GM18873 (cell line): ENCODE results near the gene GNAS.
"Not testable (repeated sequence)": the region's sequence is repeated elsewhere in the genome, so short reads cannot be mapped to it uniquely, and the experiment has no call there.

Experiments
- ATAC-seq: cut with Tn5 transposase; IDR thresholded peaks from one replicate; pipeline ENCODE4 v1.9.1; 2021; ENCODE audit warnings: mild to moderate bottlenecking, moderate library complexity, moderate number of reproducible peaks; ENCODE audit not compliant: unreplicated experiment, low FRiP score

GNAS gene

GRCh38 chr20:58852543-58853271 is at the start of gene GNAS:
Gene GNAS, plus strand, starts transcription at chr20:58852716.
- ATAC-seq: no peak

- no peak for ATAC-seq
Measured at GRCh38 chr20:58803533-58803932, 49.0 kb upstream of the GNAS start.

DNA sequence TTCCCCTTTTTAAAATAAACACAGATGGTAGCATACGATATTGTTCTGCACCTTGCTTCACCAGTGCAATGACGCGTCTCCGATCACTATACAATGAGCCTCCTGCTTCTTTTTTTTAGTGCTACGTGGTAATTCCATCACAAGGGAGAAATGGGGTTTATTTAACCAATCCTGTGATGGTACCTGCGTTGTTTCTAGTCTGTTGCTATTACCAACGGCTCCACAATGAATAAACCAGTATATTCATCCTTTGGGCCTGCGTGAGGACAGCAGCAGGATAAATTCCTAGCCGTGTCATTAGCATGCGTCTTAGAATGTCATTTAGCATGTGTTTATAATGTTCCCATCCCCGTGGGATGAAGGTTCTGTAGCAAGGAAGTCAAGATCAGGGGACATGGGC is 44.7 kb upstream of the GNAS start:
- no peak for ATAC-seq

DNA sequence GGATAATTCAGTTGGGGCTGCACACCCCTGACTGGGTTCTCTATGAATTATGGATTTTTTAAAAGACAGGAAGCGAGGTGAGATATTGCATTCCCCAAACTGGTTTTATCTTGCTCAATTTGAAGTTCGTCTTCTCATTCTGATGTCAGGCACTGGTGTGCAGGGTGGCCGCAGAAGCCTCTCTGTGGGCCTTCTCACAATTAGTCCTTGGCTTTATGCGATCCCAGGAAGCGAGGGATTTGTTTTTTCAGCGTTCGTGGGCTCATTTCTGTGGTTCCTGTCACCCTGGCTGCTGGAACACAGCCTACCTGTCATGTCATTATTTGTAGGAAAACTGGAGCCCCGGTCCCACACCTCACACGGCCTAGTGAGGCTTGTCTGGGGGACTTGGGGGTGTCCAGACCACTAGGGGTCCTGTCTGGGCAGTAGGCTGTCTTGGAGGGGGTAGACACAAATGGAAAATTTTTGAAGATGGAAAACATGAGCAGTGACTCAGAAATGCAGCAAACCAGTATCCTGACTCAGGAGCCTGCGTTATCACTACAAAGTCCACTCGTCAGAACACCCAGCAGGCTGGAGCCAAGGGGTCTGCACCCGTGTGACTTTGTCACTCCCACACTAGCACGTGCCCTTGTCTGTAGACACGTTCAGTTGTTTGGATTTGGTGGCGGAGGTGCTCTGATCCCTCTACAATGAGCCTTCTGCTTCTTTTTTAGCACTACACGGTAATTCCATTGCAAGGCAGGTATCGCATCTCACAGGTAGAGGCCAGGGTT is 44.1 kb upstream of the GNAS start:
- no peak for ATAC-seq

GRCh38 chr20:58810116-58810878 is 42.2 kb upstream of the GNAS start:
- no peak for ATAC-seq

- no peak for ATAC-seq
Measured at GRCh38 chr20:58810879-58811250, 41.7 kb upstream of the GNAS start.

DNA sequence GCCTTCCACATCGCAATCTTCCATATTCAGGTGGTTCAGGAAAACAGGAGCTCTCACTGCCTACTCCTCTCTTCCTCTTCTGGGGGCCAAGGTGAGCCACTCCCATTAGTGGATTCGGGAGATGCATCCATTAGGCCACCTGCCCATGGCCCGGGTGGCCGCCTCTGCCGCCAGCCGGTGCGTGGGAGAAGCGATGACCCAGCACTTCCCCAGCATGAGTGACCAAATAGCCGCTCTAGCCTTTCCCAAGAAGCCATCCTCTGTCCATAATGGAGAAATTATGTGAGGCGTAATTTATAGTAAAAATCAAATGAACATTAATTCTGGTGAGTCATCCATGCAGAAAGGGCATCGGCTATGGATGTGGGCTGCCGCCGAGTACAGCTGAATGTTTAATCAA is 41.2 kb upstream of the GNAS start:
- ATAC-seq: no peak

DNA sequence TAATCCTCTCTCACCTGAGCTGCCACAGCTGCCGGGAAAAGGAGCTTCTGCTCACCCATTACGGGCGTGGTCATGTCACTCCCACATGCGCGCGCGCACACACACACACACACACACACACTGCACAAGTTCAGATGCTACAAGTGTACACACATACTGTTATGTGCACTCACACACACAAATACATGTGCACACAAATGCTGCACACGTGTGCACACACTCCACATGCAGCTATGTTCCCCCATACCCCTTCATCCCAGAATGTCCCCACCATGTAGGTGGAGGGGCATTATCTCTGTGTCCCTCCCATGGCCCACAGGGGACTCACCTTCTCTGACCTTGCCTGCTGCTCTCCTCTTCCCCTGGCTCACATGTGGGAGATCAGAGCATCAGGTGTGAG is 39.1 kb upstream of the GNAS start:
- ATAC-seq: no peak

DNA sequence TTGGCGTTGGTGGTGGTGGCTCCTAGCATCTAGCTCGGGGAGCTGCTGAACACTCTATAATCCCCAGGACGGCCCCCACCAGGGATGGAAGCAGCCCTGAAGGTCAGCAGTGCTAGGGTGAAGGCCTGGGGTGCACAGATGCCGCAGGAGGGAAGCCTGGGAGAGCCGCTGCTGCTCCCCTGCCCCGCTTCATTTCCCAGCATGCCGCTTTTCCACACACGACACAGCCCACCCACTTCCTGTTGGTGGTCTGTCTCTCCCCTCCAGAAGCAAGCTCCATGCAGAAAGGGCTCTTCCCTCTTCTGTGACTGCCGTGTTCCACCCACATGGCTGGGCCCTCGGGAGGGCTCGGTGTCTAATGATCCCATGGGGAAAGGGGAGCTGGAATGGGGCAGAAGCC is 37.1 kb upstream of the GNAS start:
- ATAC-seq: no peak

- ATAC-seq: no peak
Measured at GRCh38 chr20:58816051-58816450, 36.5 kb upstream of the GNAS start.

GRCh38 chr20:58816957-58817651 is 35.4 kb upstream of the GNAS start:
- ATAC-seq: no peak

DNA sequence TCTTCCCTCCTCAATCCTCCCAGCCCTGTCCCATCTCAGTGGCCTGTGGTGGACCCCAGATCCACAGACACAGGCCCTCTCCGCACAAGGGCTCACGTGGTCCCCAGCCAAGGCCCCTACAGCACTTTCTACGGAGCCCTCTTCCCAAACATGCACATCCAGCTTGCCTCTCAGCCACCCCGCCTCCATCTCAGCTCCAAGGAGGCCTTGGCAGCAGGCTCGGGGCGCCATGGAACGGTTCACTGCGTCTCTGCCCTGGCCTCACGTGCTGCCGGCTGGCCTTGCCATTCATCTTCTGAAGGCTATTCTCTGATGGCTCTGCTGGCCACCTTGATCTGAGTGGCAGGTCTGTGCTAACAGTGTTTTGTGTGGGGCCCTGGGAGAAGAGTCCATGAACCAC is 34.8 kb upstream of the GNAS start:
- ATAC-seq: no peak

- no peak for ATAC-seq
Measured at GRCh38 chr20:58818586-58819285, 33.8 kb upstream of the GNAS start.

GRCh38 chr20:58819921-58820320 is 32.6 kb upstream of the GNAS start:
- no peak for ATAC-seq

DNA sequence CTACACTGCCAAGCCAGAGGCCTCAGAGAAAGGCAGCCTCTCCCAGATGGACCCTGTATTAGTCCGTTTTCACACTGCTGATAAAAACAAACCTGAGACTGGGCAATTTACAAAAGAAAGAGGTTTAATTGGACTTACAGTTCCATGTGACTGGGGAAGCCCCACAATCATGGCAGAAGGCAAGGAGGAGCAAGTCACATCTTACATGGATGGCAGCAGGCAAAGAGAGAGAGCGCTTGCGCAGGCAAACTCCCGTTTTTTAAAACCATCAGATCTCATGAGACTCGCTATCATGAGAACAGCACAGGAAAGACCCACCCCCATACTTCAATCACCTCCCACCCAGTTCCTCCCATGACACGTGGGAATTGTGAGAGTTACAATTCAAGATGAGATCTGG is 32.0 kb upstream of the GNAS start:
- not testable (repeated sequence) for ATAC-seq

GRCh38 chr20:58822149-58822548 is 30.4 kb upstream of the GNAS start:
- no peak for ATAC-seq

- ATAC-seq: no peak
Measured at GRCh38 chr20:58822748-58823730, 29.5 kb upstream of the GNAS start.

- no peak for ATAC-seq
Measured at GRCh38 chr20:58824843-58825242, 27.7 kb upstream of the GNAS start.

- no peak for ATAC-seq
Measured at GRCh38 chr20:58825450-58825849, 27.1 kb upstream of the GNAS start.
